Suprapubic skin (tissue), 4 donors: Measurements from ENCODE around the gene UBXN4.
"Not testable (repeated sequence)": the region's sequence is repeated elsewhere in the genome, so short reads cannot be mapped to it uniquely, and the experiment has no call there.

ENCODE experiments used
- POLR2A ChIP-seq, 2 donors: fragments of 450-650 bp; IDR thresholded peaks; one replicate each; pipeline ENCODE4 v1.6.1; 2017; ENCODE audit warnings: antibody characterized with exemption in 2 of 2, mild to moderate bottlenecking in 2 of 2, moderate library complexity in 2 of 2
- POLR2AphosphoS5 ChIP-seq, 3 donors: sonication (generic); formaldehyde crosslinking; IDR thresholded peaks; one replicate each; pipeline ENCODE4 v1.6.1; 2017; ENCODE audit warnings: antibody characterized with exemption in 3 of 3
- TF ChIP-seq, protein P1 (sequence below), 2 donors: fragments of 200-600 bp in 1 of 2; fragments of 450-650 bp in 1 of 2; sonication (generic) in 1 of 2; IDR thresholded peaks; one replicate each; pipeline ENCODE4 v1.5.1; 2016 to 2019; ENCODE audit warnings: antibody characterized with exemption in 2 of 2, mild to moderate bottlenecking in 1 of 2, moderate library complexity in 1 of 2

DNA sequence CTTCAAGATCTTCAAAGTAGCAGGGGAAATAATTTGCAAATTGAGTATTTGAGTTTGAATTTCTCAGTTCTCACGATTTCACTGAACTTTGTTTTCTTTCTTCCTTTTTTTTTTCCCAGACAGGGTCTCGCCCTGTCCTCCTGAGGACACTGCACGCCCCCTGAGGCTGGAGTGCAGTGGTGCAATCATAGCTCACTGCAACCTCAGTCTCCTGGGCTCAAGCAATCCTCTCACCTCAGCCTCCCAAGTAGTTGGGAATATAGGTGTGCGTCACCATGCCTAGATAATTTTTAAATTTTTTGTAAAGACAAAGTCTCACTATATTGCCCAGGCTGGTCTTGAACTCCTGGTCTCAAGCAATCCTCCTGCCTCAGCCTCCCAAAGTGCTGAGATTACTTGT lies 54.0 kb downstream of the UBXN4 start:
- TF ChIP-seq POLR2A, POLR2AphosphoS5 (IDR thresholded peaks at IDR 0.05): not testable (repeated sequence)
- TF ChIP-seq, protein P1, sequence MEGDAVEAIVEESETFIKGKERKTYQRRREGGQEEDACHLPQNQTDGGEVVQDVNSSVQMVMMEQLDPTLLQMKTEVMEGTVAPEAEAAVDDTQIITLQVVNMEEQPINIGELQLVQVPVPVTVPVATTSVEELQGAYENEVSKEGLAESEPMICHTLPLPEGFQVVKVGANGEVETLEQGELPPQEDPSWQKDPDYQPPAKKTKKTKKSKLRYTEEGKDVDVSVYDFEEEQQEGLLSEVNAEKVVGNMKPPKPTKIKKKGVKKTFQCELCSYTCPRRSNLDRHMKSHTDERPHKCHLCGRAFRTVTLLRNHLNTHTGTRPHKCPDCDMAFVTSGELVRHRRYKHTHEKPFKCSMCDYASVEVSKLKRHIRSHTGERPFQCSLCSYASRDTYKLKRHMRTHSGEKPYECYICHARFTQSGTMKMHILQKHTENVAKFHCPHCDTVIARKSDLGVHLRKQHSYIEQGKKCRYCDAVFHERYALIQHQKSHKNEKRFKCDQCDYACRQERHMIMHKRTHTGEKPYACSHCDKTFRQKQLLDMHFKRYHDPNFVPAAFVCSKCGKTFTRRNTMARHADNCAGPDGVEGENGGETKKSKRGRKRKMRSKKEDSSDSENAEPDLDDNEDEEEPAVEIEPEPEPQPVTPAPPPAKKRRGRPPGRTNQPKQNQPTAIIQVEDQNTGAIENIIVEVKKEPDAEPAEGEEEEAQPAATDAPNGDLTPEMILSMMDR (IDR thresholded peaks at IDR 0.05) = not testable (repeated sequence)
